SK-N-SH treated with all-trans-retinoic acid at 6 μM for 48 hours (cell line): ENCODE data around the gene CEP20.

ENCODE experiments used
- ATAC-seq: fragments of 200-7000 bp; cut with Tn5 transposase; 3 replicates; pipeline ENCODE4 v1.9.1; 2020; ENCODE audit warnings: mild to moderate bottlenecking, moderate library complexity
- ARNTL ChIP-seq: fragments of 450-650 bp; formaldehyde crosslinking; IDR thresholded peaks from 2 replicates; pipeline ENCODE4 v1.5.0; 2020; ENCODE audit warnings: low read depth, mild to moderate bottlenecking, moderate library complexity, borderline replicate concordance
- CREB5 ChIP-seq: fragments of 250-450 bp; sonication (Bioruptor Pico); IDR thresholded peaks from 2 replicates; pipeline ENCODE4 v1.5.1; 2020; ENCODE audit warnings: low read depth, mild to moderate bottlenecking, moderate library complexity
- CSDC2 ChIP-seq: fragments of 250-450 bp; sonication (Bioruptor Pico); IDR thresholded peaks from 2 replicates; pipeline ENCODE4 v1.5.0; 2020; ENCODE audit warnings: mild to moderate bottlenecking, moderate library complexity
- CSRNP3 ChIP-seq: fragments of 250-450 bp; sonication (Bioruptor Pico); IDR thresholded peaks from 2 replicates; pipeline ENCODE4 v1.5.1; 2021; ENCODE audit warnings: mild to moderate bottlenecking, moderate library complexity
- ESRRG ChIP-seq: fragments of 250-450 bp; sonication (Bioruptor Pico); IDR thresholded peaks from 2 replicates; pipeline ENCODE4 v1.6.1; 2021; ENCODE audit warnings: mild to moderate bottlenecking
- GLIS3 ChIP-seq: fragments of 250-450 bp; sonication (Bioruptor Pico); IDR thresholded peaks from 2 replicates; pipeline ENCODE4 v1.5.0; 2020; ENCODE audit warnings: mild to moderate bottlenecking, moderate library complexity
- ISL1 ChIP-seq: fragments of 250-450 bp; sonication (Bioruptor Pico); IDR thresholded peaks from 2 replicates; pipeline ENCODE4 v2.1.2; 2022; ENCODE audit warnings: mild to moderate bottlenecking, moderate library complexity
- OSR1 ChIP-seq: fragments of 250-450 bp; sonication (Bioruptor Pico); IDR thresholded peaks from 2 replicates; pipeline ENCODE4 v1.8.0; 2022; ENCODE audit warnings: moderate library complexity, mild to moderate bottlenecking, inconsistent platforms
- PATZ1 ChIP-seq: fragments of 250-450 bp; sonication (Bioruptor Pico); IDR thresholded peaks from 2 replicates; pipeline ENCODE4 v1.8.0; 2020; ENCODE audit warnings: mild to moderate bottlenecking, moderate library complexity, borderline replicate concordance
- POU6F1 ChIP-seq: fragments of 250-450 bp; sonication (Bioruptor Pico); IDR thresholded peaks from 2 replicates; pipeline ENCODE4 v1.8.0; 2021; ENCODE audit warnings: low read depth, mild to moderate bottlenecking, moderate library complexity, borderline replicate concordance
- PPARA ChIP-seq: fragments of 250-450 bp; sonication (Bioruptor Pico); IDR thresholded peaks from 2 replicates; pipeline ENCODE4 v1.5.0; 2020; ENCODE audit warnings: mild to moderate bottlenecking, borderline replicate concordance
- RARB ChIP-seq: fragments of 250-450 bp; sonication (Bioruptor Pico); IDR thresholded peaks from 2 replicates; pipeline ENCODE4 v1.8.0; 2021; ENCODE audit warnings: mild to moderate bottlenecking, moderate library complexity
- SNAI2 ChIP-seq: fragments of 250-450 bp; sonication (Bioruptor Pico); IDR thresholded peaks from 2 replicates; pipeline ENCODE4 v1.5.0; 2020; ENCODE audit warnings: mild to moderate bottlenecking, moderate library complexity
- TCF4 ChIP-seq: fragments of 250-450 bp; sonication (Bioruptor Pico); IDR thresholded peaks from 2 replicates; pipeline ENCODE4 v1.8.0; 2021; ENCODE audit warnings: mild to moderate bottlenecking, moderate library complexity, borderline replicate concordance
- TOX ChIP-seq: fragments of 250-450 bp; sonication (Bioruptor Pico); IDR thresholded peaks from 2 replicates; pipeline ENCODE4 v1.8.0; 2021; ENCODE audit warnings: mild to moderate bottlenecking, moderate library complexity, borderline replicate concordance
- ZC3H10 ChIP-seq: fragments of 250-450 bp; sonication (Bioruptor Pico); IDR thresholded peaks from 2 replicates; pipeline ENCODE4 v1.5.1; 2021; ENCODE audit warnings: mild to moderate bottlenecking, moderate library complexity
- ZFP3 ChIP-seq: fragments of 250-450 bp; sonication (Bioruptor Pico); IDR thresholded peaks from 2 replicates; pipeline ENCODE4 v1.5.0; 2020; ENCODE audit warnings: mild to moderate bottlenecking, moderate library complexity
- ZFP30 ChIP-seq: fragments of 450-650 bp; formaldehyde crosslinking; IDR thresholded peaks from 2 replicates; pipeline ENCODE4 v1.5.0; 2022; ENCODE audit warnings: mild to moderate bottlenecking, moderate library complexity
- ZNF565 ChIP-seq: fragments of 450-650 bp; formaldehyde crosslinking; conservative IDR thresholded peaks from 2 replicates; pipeline ENCODE4 v1.5.0; 2020; ENCODE audit warnings: low read depth, mild to moderate bottlenecking, moderate library complexity
- ZNF70 ChIP-seq: fragments of 450-650 bp; formaldehyde crosslinking; IDR thresholded peaks from 2 replicates; pipeline ENCODE4 v1.5.0; 2020; ENCODE audit warnings: mild to moderate bottlenecking, moderate library complexity
- ZNF8 ChIP-seq: fragments of 450-650 bp; formaldehyde crosslinking; IDR thresholded peaks from 2 replicates; pipeline ENCODE4 v1.5.0; 2020; ENCODE audit warnings: mild to moderate bottlenecking, moderate library complexity
- TF ChIP-seq, protein P1 (sequence below): fragments of 250-450 bp; sonication (Bioruptor Pico); IDR thresholded peaks from 2 replicates; pipeline ENCODE4 v1.5.0; 2020; ENCODE audit warnings: mild to moderate bottlenecking, moderate library complexity

The CEP20 gene

DNA sequence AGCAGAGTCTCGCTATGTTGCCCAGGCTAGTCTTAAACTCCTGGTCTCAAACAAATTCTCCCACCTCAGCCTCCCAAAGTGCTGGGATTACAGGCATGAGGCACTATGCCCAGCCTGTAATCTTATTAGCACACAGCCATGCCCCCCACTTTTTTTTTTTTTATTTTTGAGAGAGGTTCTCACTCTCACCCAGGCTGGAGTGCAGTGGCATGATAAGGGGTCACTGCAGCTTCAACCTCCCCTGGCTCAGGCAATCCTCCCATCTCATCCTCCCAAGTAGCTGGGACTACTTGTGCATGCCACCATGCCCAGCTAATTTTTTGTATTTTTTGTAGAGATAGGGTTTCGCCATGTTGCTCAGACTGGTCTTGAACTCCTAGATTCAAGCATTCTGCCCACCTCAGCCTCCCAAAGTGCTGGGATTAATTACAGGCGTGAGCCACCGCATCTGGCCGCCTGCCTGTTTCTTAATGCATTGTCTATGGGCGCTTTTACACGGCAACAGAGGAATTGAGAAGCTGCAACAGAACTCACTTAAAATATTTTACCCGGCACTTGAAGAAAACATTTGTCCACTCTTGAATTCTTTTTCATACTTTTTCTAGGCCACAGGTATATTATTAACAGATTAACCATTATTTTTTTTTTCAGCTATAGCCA, 8.8 kb upstream of the CEP20 start:
- TF ChIP-seq GLIS3 (CRISPR knock-in tag): no peak
- TF ChIP-seq SNAI2: no peak
- TF ChIP-seq ZFP3 (CRISPR knock-in tag): no peak
- no peak for TF ChIP-seq OSR1
- no peak for TF ChIP-seq ZFP30
- no peak for ATAC-seq

DNA sequence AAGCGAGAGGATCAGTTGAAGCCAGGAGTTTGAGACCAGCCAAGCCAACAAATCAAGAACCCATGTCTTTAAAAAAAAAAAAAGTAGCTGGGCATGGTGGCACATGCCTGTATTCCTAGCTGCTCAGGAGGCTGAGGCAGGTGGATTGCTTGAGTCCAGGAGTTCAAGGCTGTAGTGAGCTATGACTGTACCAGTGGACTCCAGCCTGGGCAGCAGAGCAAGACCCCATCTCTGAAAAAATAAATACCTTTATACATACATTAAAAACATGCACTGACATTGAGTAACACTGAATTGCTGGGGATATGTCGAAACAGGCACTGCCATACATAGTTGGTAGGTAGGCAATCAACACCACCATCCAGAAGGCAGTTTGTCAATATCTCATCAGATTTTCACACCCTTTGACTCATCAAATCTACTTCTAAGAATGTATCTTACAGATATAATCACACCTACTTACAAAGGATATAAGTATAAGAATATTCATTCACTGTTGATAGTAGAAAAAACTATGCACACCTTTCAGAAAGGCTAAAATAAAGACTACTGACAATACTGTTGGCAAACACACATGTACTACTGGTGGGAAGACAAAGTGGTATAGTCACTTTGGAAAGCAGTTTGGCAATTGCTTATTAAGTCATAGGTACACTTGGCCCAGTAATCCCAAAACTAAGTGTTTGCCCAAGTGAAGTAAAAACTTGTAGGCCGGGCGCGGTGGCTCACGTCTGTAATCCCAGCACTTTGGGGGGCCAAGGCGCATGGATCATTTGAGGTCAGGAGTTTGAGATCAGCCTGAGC, 6.4 kb upstream of the CEP20 start:
- TF ChIP-seq ARNTL (CRISPR knock-in tag) (no peak), POU6F1 (CRISPR knock-in tag) (no peak), SNAI2 (no peak), CREB5 (CRISPR knock-in tag) (no peak), TCF4 (CRISPR knock-in tag) (no peak), ZNF70 (CRISPR knock-in tag) (no peak), ESRRG (CRISPR knock-in tag) (no peak), ZNF8 (no peak), TOX (CRISPR knock-in tag) (no peak), ISL1 (no peak), CSRNP3 (CRISPR knock-in tag) (no peak), PATZ1 (CRISPR knock-in tag) (no peak), OSR1 (no peak), PPARA (CRISPR knock-in tag) (no peak), ZNF565 (CRISPR knock-in tag) (no peak), ZC3H10 (CRISPR knock-in tag) (no peak), ZFP30 (no peak), RARB (CRISPR knock-in tag) (no peak), CSDC2 (CRISPR knock-in tag) (no peak)
- TF ChIP-seq, protein P1, sequence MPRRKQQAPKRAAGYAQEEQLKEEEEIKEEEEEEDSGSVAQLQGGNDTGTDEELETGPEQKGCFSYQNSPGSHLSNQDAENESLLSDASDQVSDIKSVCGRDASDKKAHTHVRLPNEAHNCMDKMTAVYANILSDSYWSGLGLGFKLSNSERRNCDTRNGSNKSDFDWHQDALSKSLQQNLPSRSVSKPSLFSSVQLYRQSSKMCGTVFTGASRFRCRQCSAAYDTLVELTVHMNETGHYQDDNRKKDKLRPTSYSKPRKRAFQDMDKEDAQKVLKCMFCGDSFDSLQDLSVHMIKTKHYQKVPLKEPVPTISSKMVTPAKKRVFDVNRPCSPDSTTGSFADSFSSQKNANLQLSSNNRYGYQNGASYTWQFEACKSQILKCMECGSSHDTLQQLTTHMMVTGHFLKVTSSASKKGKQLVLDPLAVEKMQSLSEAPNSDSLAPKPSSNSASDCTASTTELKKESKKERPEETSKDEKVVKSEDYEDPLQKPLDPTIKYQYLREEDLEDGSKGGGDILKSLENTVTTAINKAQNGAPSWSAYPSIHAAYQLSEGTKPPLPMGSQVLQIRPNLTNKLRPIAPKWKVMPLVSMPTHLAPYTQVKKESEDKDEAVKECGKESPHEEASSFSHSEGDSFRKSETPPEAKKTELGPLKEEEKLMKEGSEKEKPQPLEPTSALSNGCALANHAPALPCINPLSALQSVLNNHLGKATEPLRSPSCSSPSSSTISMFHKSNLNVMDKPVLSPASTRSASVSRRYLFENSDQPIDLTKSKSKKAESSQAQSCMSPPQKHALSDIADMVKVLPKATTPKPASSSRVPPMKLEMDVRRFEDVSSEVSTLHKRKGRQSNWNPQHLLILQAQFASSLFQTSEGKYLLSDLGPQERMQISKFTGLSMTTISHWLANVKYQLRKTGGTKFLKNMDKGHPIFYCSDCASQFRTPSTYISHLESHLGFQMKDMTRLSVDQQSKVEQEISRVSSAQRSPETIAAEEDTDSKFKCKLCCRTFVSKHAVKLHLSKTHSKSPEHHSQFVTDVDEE (CRISPR knock-in tag): no peak
- ATAC-seq: no peak
